Measurements from ENCODE around the gene VSTM2B. TPM values are rescaled to one million over a fixed set of nuclear protein-coding genes. Genes with fewer than 3 reads are reported as not detected.

VSTM2B gene
- total RNA-seq, 1 experiment from 2014 or later = 0.31 TPM

GRCh38 chr19:29561601-29562000 is 35.8 kb downstream of the VSTM2B start:
- TF ChIP-seq CTCF (conservative IDR thresholded peaks at IDR 0.05) = no peak

More at GRCh38 chr19:29561601-29562000, 35.8 kb downstream of the VSTM2B start:
- Histone ChIP-seq H3K79me2 (ENCODE audit: insufficient read depth, low read length) (no peaks in the 10 kb centered on the region), H3K18ac (ENCODE audit: insufficient read length, low read depth, low read length) (no peak overlapping the region), H3T11ph (ENCODE audit: low read length) (no peak overlapping the region), H2BK12ac (ENCODE audit: insufficient read length, low read depth, low read length) (no peak overlapping the region), H3K23me2 (ENCODE audit: insufficient read length, low read depth, low read length, poor library complexity, severe bottlenecking) (no peaks in the 10 kb centered on the region), H3K56ac (ENCODE audit: insufficient read length, low read depth, low read length) (no peak overlapping the region), H3K4me1 (ENCODE audit: insufficient read depth, low read length) (no peaks in the 10 kb centered on the region; the same call in 1 of the 2 replicates), H3K9me3 (ENCODE audit: control insufficient read depth, low read depth, low read length) (peaks cover 6% of the 10 kb centered on the region), H3K27me3 (ENCODE audit: insufficient read depth, low read length) (no peaks in the 10 kb centered on the region), H4K5ac (ENCODE audit: insufficient read length, low read depth, low read length) (no peak overlapping the region), H3K23ac (ENCODE audit: insufficient read length, low read depth, low read length) (no peak overlapping the region), H4K91ac (ENCODE audit: insufficient read length, low read depth, low read length) (no peak overlapping the region), H2AK5ac (ENCODE audit: insufficient read length, low read length) (no peak overlapping the region), H4K8ac (replicated peaks; ENCODE audit: insufficient read length, low read depth, low read length) (no peak overlapping the region), H2BK120ac (ENCODE audit: low read depth, low read length, poor library complexity, severe bottlenecking) (no peak overlapping the region), H4K20me1 (ENCODE audit: control insufficient read depth, insufficient read depth, insufficient read length) (no peaks in the 10 kb centered on the region), H2BK5ac (ENCODE audit: insufficient read length, low read length) (no peak overlapping the region), H3K27ac (ENCODE audit: insufficient read length, low read depth, low read length) (no peak overlapping the region), H2BK20ac (ENCODE audit: low read depth, low read length, poor library complexity, severe bottlenecking) (no peak overlapping the region), H2BK15ac (ENCODE audit: low read depth, low read length) (no peak overlapping the region), H2AFZ (ENCODE audit: low read length) (no peak overlapping the region), H3K4me2 (ENCODE audit: insufficient read depth, insufficient read length, low read length) (no peak overlapping the region), H3K79me1 (ENCODE audit: insufficient read depth, low read depth, low read length, poor library complexity, severe bottlenecking) (no peaks in the 10 kb centered on the region), H3K9ac (ENCODE audit: extremely low read depth, insufficient read length, low read length) (no peak overlapping the region), H3K14ac (ENCODE audit: insufficient read depth, low read length) (no peak overlapping the region; the same call in 1 of the 2 replicates), H3K4ac (ENCODE audit: low read depth, low read length) (no peak overlapping the region)
- Mint-ChIP-seq H3K4me3 (no peak overlapping the region), H3K27me3 (ENCODE audit: low read depth) (peaks cover 29% of the 10 kb centered on the region), H3K27ac (no peak overlapping the region), H3K36me3 (ENCODE audit: insufficient read depth in 1 of 3, low read depth in 3 of 3) (peaks cover 2 to 4% (median 4%) of the 10 kb centered on the region in 3 experiments; a peak in 6 of 7 replicates), H3K9me3 (peaks cover 23 to 26% of the 10 kb centered on the region in 2 experiments), H3K4me1 (peaks cover 3 to 4% of the 10 kb centered on the region in 2 experiments; a peak in 3 of 4 replicates)
- DNase-seq = no peak
- WGBS (ENCODE audit: extremely low coverage, insufficient read length, low lambda C conversion rate) = no CpG with 5 or more reads among the region's 9 CpGs
